HG02798 (cell line): ENCODE measurements around the gene TEKT5.

Experiments
- ATAC-seq: cut with Tn5 transposase; IDR thresholded peaks from one replicate; pipeline ENCODE4 v1.9.1; 2021; ENCODE audit warnings: mild to moderate bottlenecking; ENCODE audit not compliant: unreplicated experiment, poor library complexity

The TEKT5 gene

GRCh38 chr16:10587622-10588021 lies 107.1 kb downstream of the TEKT5 start:
- no peak for ATAC-seq

- no peak for ATAC-seq
These were observed 109.7 kb downstream of the TEKT5 start for GRCh38 chr16:10584981-10585438.

DNA sequence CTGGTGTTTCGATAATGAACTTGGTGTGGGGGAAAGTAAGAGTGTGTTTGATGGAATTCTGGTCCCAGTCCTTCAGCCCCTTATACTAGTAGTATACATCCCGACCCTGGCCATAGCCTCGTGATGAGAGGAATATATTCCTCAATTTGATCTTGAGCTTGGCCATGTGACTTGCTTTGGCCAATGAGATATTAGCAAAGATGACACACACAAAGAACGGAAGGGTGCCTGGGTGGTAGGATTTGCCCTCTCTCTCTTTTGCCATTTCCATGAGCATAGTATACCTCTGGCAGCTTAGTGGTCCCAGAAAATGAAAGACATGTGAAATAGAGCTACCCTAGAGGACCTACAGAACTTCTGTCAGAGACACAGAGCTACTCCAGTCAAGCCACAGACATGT lies 111.5 kb downstream of the TEKT5 start:
- ATAC-seq = no peak

DNA sequence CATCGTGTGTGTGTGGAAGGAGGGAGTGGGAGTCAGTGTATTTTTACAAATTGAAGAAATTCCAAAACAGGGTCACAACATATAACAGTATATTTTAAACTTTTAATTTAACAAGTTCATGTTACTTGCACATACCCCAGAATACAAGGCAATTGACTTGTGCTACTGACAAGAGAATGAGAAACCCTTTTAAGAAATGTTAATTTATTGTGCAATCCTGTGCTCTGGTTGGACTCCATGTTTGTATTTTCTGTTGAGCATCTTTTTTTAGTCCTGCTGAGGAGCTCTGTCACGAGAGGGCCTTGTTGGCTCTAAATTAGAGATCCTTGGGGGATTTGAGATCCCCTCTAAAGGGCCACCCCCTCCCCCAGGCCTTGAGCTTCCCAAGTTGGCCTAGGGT lies 113.2 kb downstream of the TEKT5 start:
- ATAC-seq = no peak

DNA sequence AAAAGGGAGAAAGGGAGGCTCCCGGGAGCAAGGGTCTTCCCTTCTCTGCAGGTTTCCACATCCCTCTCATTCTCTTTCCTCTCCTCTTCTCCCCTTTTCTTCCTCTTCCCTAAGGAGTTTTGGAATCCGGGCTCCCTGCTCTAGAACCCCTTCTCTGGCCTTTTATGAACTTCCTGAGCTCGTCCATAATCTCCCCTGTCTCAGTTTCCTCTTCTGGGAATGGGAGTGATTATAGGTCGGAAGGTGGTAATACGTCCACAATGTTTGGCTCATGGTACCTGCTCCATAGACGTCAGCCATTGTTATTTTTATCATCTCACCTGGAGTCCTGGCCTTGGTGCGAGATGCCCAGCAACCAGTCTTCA lies 113.9 kb downstream of the TEKT5 start:
- no peak for ATAC-seq

DNA sequence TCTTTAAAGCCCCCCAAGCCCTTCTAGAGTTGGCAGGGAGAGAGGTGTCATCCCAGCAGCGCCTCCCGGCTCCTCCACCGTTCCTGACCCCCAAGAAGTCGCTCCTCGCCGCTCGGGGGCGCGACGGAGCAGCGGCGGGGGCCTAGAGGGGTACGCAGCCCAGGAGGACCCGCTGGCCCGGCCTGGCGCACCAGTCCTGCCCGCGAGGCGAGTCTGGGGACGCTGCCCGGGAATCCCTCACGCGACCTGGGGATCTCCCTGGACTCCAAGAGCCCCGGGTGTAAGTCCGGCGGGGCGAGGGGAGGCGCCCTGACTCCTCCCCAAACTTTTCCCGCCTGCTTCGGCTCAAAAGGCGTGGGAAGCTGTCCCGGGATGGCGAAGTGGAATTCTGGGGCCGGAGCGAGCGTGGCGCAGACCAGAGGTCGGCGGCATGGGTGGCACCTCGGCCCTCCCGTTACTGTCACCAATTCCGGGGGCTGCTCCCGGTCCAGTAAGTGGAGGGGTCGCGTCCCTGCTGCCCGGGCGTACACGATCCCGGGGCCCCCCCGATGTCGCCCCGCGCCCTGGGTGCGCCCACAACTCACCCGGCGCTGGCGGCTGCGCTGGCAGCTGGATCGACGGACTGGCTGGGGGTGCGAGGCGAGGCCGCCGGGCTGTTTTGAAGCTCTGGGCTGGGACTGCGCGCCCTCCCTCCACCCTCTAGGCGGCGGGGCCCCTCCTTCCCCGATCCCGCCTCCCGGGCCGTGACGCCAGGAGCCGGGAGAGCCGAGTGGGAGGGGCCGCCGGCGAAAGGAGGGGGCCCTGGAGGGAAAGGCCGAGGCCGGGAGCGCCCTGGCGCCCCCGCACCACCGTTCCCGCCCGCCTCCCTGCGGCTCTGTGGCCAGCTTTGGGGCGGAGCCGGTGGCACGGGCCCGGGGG lies 114.5 kb downstream of the TEKT5 start, which contains the start of gene EMP2:
EMP2 (minus strand) TSS at position 634 of the 918 bp plus-strand sequence. CDS start 32,981 bp downstream, outside the sequence.
- ATAC-seq = no peak

DNA sequence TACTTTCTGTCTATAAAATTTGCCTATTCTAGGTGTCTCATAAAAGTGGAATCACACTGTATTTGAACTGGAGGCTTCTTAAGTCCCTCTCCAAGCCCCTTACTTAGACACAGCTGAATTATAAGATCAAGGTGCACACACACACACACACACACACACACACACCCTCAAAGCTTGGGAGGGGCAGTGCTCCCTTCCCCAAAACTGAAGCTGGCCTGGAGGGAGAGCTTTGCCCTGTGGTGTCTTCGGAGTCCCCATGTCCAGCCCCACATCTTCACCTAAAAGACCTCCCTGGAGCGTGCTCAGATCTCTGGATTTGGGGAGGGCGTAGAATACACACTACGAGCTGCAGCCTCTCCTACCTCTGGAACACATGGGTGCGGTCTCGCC lies 115.2 kb downstream of the TEKT5 start:
- ATAC-seq = no peak

DNA sequence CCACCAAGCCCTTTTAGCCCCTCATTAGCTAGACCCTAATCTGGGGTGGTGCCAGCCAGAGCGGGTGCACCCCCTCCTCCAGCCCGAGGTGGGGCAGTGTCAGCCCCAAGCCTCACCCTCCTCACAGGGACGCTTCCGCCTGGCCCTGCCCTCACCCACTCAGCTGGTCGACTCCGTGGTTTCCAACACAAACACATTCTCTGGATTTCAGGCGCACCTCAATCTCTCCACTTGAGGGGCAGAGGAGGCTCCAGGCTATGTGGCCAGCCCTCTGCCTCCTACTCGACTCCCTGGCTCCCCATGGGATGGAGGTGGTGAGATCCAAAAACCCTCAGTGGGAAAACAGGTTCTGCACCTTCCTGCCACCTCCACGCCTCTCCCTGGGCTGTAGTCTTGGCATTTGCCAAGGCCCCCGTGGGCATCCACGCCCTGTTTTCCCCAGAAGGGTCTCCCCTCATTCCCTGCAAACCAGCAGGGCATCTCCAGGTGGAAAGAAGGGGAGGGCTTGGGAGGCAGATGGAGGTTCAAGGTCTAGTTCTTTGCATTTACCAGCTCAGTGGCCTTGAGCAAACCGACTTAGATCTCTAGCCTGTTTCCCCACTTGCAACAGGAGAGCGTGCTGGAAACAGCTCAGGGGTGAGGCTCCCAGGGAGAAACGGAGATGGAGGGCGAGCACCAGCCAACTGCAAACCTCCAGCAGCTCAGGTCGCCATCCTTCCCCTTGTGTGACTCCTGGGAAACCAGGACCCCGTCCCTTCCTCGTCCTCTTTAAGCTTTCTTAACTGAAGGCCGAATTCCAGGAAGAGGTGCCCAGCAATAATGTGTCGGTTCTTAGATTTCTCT lies 116.0 kb downstream of the TEKT5 start:
- no peak for ATAC-seq
